ENCODE results near the gene BFAR.
"Not testable (repeated sequence)": the region's sequence is repeated elsewhere in the genome, so short reads cannot be mapped to it uniquely, and the experiment has no call there.

Gene BFAR

GRCh38 chr16:14676633-14677032 is 43.9 kb downstream of the BFAR start:
- H3K4me3 ChIP-seq (ENCODE audit: low read length), result no peak overlapping the region
- DNase-seq (ENCODE audit: low read depth), result no peak
- no peak for TF ChIP-seq CTCF (conservative IDR thresholded peaks at IDR 0.05; ENCODE audit: low read length)

GRCh38 chr16:14677627-14678026 is 44.9 kb downstream of the BFAR start:
- no peak for DNase-seq (ENCODE audit: low read depth)
- no peak overlapping the region for H3K4me3 ChIP-seq (ENCODE audit: low read length)
- TF ChIP-seq CTCF (conservative IDR thresholded peaks at IDR 0.05; ENCODE audit: low read length), result no peak

- no peak for DNase-seq (ENCODE audit: low read depth)
- TF ChIP-seq CTCF (conservative IDR thresholded peaks at IDR 0.05; ENCODE audit: low read length), result no peak
- H3K4me3 ChIP-seq (ENCODE audit: low read length), result no peak overlapping the region
Measured at GRCh38 chr16:14678748-14679497, 46.2 kb downstream of the BFAR start.

GRCh38 chr16:14680396-14680795 is 47.6 kb downstream of the BFAR start:
- not testable (repeated sequence) for H3K4me3 ChIP-seq (ENCODE audit: low read length); DNase-seq (ENCODE audit: low read depth)

GRCh38 chr16:14681115-14681514 is 48.4 kb downstream of the BFAR start:
- no peak for DNase-seq (ENCODE audit: low read depth)
- TF ChIP-seq CTCF (conservative IDR thresholded peaks at IDR 0.05; ENCODE audit: low read length), result no peak
- H3K4me3 ChIP-seq (ENCODE audit: low read length), result no peak overlapping the region

- no peak for TF ChIP-seq CTCF (conservative IDR thresholded peaks at IDR 0.05; ENCODE audit: low read length)
- no peak for DNase-seq (ENCODE audit: low read depth)
- H3K4me3 ChIP-seq (ENCODE audit: low read length), result no peak overlapping the region
Measured at GRCh38 chr16:14682121-14682520, 49.4 kb downstream of the BFAR start.

- H3K4me3 ChIP-seq (ENCODE audit: low read length); DNase-seq (ENCODE audit: low read depth): not testable (repeated sequence)
Measured at GRCh38 chr16:14685870-14686793, 53.4 kb downstream of the BFAR start.

GRCh38 chr16:14694129-14694528 is 61.4 kb downstream of the BFAR start, which contains the start of gene PLA2G10:
TSS of gene PLA2G10 (minus strand) at chr16:14694308. CDS start at chr16:14694229, 79 bp downstream.
- H3K4me3 ChIP-seq (ENCODE audit: low read length); DNase-seq (ENCODE audit: low read depth): not testable (repeated sequence)

- DNase-seq (ENCODE audit: low read depth); H3K4me3 ChIP-seq (ENCODE audit: low read length): not testable (repeated sequence)
Measured at GRCh38 chr16:14701859-14702258, 69.1 kb downstream of the BFAR start.

- H3K4me3 ChIP-seq (ENCODE audit: low read length); DNase-seq (ENCODE audit: low read depth): not testable (repeated sequence)
Measured at GRCh38 chr16:14702672-14703071, 69.9 kb downstream of the BFAR start.

- not testable (repeated sequence) for DNase-seq (ENCODE audit: low read depth); H3K4me3 ChIP-seq (ENCODE audit: low read length)
Measured at GRCh38 chr16:14703156-14704011, 70.6 kb downstream of the BFAR start, which contains the start of gene NPIPA3. TSS of gene NPIPA3 (plus strand) at chr16:14703411. CDS start at chr16:14708944, 5,533 bp downstream.

Data from AG10803 (cell line).